Measurements from ENCODE around the gene CSNK1G1. TPM values are rescaled to one million over a fixed set of nuclear protein-coding genes. Genes with fewer than 3 reads are reported as not detected.
"Not testable (repeated sequence)": the region's sequence is repeated elsewhere in the genome, so short reads cannot be mapped to it uniquely, and the experiment has no call there.

CSNK1G1 gene
- total and polyA plus RNA-seq, 12 donors = 1.9 to 9.4 (median 7.4) TPM

DNA sequence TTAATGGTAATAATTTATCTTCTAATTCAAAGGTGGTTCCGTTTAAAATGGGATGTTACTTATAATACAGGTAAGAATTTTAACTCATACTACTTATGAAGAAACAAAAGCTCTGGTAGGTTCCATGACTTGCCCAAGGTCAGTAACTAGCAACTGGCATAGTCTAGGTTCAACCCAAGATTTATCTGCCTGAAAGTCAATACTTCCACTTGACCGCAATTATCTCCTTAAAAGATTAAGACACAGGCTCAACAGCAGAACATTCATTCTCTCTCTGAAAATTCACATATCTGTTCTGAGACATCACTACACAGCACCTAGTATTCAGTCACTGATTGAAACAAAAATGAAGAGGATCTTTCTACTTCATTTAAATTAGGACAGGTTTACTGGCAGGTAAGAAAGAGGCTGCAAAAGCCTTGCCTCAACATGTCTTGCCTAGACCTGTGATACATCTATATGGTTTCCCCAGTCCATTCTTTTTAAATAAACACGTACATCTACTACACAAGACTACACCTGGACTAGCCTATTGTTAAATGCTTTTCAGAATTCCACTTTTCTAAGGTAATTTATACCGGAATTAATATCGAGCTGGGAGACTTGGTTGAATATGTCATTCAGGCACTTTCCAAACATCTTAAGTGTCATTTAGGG, 1.2 kb downstream of the CSNK1G1 start:
- no peaks in the 10 kb centered on the region for H3K27me3 ChIP-seq
- no peak for TF ChIP-seq CTCF (IDR thresholded peaks at IDR 0.05)
- peaks cover 0 to 38% (median 22%) of the 10 kb centered on the region in 9 donors for H3K4me1 ChIP-seq
- intact Hi-C loops (cut with DNase I) = loop anchor here in 9 of 10 donors (2.0 to 10.0 kb wide), 5 partner anchors 32 to 190 kb away; partner anchors contain the start of genes PPIB (in 1 of the 9) and TRIP4 (in 1 of the 9)
- no peaks in the 10 kb centered on the region for H3K9me3 ChIP-seq
- H3K4me3 ChIP-seq = peak overlapping the region; percentile 54 to 93 (median 82)
- H3K36me3 ChIP-seq = peaks cover 0 to 16% (median 0%) of the 10 kb centered on the region in 9 donors
- no peak for ATAC-seq
- DNase-seq = no peak
- H3K27ac ChIP-seq = peak overlapping the region in 7 of 10 donors; percentile 65 to 88 (median 80)
- 32% methylated on average over 5 of the region's 5 CpGs for WGBS, 2 donors

DNA sequence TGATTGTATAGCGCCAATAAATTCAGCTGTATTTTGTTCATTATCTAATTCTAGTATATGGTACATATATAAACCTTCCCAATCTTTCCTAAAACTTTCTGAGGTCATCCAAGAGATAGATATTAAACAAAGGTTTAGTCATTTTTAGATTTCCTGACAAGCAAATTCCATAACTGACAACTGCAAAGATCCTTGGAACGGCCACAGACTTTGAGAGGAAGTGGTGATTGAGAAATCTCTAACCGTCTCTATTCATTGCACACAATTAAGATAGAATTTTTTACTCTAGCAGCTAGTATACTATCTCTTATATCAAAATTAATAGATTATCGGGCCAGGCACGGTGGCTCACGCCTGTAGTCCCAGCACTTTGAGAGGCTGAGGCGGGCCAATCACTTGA, 4.7 kb downstream of the CSNK1G1 start:
- WGBS, 2 donors = 66 to 76% methylated on average over 7 of the region's 7 CpGs
- no peak for TF ChIP-seq CTCF (IDR thresholded peaks at IDR 0.05)
- DNase-seq (no peak), ATAC-seq (no peak)
- Histone ChIP-seq H3K36me3 (peaks cover 0 to 34% (median 0%) of the 10 kb centered on the region in 9 donors), H3K27me3 (no peaks in the 10 kb centered on the region), H3K27ac (peak overlapping the region in 1 of 10 donors; percentile 32), H3K4me3 (no peak overlapping the region), H3K9me3 (no peaks in the 10 kb centered on the region), H3K4me1 (peaks cover 0 to 38% (median 17%) of the 10 kb centered on the region in 9 donors)
- intact Hi-C loops (cut with DNase I) = loop anchor here in 4 of 10 donors (10.0 kb wide), 2 partner anchors 136 to 186 kb away; partner anchors contain the start of gene PPIB (in 1 of the 4)

GRCh38 chr15:64349375-64349774, 6.6 kb downstream of the CSNK1G1 start:
- Histone ChIP-seq H3K4me3 (no peak overlapping the region), H3K36me3 (peaks cover 0 to 34% (median 0%) of the 10 kb centered on the region in 9 donors), H3K4me1 (peaks cover 0 to 33% (median 14%) of the 10 kb centered on the region in 9 donors), H3K9me3 (no peaks in the 10 kb centered on the region), H3K27me3 (no peaks in the 10 kb centered on the region), H3K27ac (no peak overlapping the region)
- DNase-seq = no peak
- 90 to 97% methylated on average over 2 of the region's 2 CpGs for WGBS, 2 donors
- ATAC-seq = peak in 2 of 8 donors; percentile 28 to 33
- intact Hi-C loops (cut with DNase I) = no loop called here
- TF ChIP-seq CTCF (IDR thresholded peaks at IDR 0.05) = no peak

- no peak for DNase-seq
- WGBS, 2 donors = 96 to 100% methylated on average over 1 of the region's 1 CpG
- Histone ChIP-seq H3K36me3 (peaks cover 0 to 30% (median 0%) of the 10 kb centered on the region in 9 donors), H3K4me3 (no peak overlapping the region), H3K27me3 (no peaks in the 10 kb centered on the region), H3K9me3 (no peaks in the 10 kb centered on the region), H3K4me1 (peaks cover 0 to 34% (median 10%) of the 10 kb centered on the region in 9 donors), H3K27ac (no peak overlapping the region)
- no peak for TF ChIP-seq CTCF (IDR thresholded peaks at IDR 0.05)
- no peak for ATAC-seq
- intact Hi-C loops (cut with DNase I) = no loop called here
Observed at GRCh38 chr15:64348455-64348854, 7.5 kb downstream of the CSNK1G1 start.

DNA sequence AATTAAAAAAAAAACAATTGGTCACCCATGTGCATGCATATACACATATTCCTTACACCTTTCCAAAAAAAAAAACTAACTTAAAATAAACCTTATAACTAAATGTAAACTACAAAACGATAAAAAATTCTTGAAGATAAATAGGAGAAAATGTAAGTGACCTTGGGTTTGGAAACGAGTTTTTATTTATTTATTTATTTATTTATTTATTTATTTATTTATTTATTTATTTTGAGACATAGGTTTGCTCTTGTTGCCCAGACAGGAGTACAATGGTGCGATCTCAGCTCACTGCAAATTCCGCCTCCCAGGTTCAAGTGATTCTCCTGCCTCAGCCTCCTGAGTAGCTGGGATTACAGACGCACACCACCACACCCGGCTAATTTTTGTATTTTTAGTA, 9.7 kb downstream of the CSNK1G1 start:
- H3K27ac ChIP-seq; H3K9me3 ChIP-seq; ATAC-seq; H3K27me3 ChIP-seq; intact Hi-C loops (cut with DNase I); DNase-seq; H3K4me3 ChIP-seq: not testable (repeated sequence)
- WGBS, 2 donors = 96 to 99% methylated on average over 6 of the region's 6 CpGs
- peaks cover 0 to 38% (median 0%) of the 10 kb centered on the region in 9 donors for H3K36me3 ChIP-seq
- H3K4me1 ChIP-seq = peaks cover 0 to 32% (median 10%) of the 10 kb centered on the region in 9 donors

Measured in heart right ventricle (tissue), 16 donors.